ENCODE results near the gene FREM1. TPM values are rescaled to one million over a fixed set of nuclear protein-coding genes. Genes with fewer than 3 reads are reported as not detected.
A peak's percentile ranks its signal among the peaks of the same experiment; 100 is the strongest.

FREM1 gene
- total RNA-seq, 3 donors from 2014 or later, result 4.1 to 12.2 (median 4.3) TPM

DNA sequence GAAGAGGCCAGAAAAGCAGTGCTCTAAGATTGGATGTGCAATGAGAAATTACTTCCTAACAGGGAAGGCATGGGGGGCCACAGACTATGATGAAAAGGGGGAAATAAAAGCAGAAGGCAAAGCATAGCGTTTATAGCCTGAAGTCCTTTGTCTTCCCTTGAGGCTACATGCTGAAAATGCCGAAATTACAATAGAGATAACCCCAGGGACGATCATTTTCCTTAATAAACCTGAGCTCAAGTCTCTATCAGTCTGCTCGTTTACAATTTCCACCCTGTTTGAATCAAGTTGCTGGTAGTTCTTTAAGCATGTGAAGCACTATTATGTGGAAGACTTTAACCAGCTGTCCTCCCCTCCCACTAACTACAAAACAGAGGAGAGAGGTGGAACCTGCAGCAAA, 60.4 kb downstream of the FREM1 start:
- no peaks in the 10 kb centered on the region for H3K4me1 ChIP-seq
- H3K4me3 ChIP-seq, result no peak overlapping the region
- TF ChIP-seq POLR2AphosphoS5 (IDR thresholded peaks at IDR 0.05) (no peak), POLR2A (IDR thresholded peaks at IDR 0.05) (no peak), CTCF (IDR thresholded peaks at IDR 0.05) (no peak)
- no peaks in the 10 kb centered on the region for H3K9me3 ChIP-seq
- DNase-seq (ENCODE audit: low spot score in 2 of 2), result no peak
- H3K36me3 ChIP-seq, result no peaks in the 10 kb centered on the region
- intact Hi-C loops (cut with DNase I; ENCODE audit: low total_unique reads), result no loop called here
- no peak overlapping the region for H3K27ac ChIP-seq
- H3K27me3 ChIP-seq, result no peaks in the 10 kb centered on the region

GRCh38 chr9:14849296-14849695, 60.9 kb downstream of the FREM1 start:
- Histone ChIP-seq H3K4me1 (no peaks in the 10 kb centered on the region), H3K27me3 (no peaks in the 10 kb centered on the region), H3K9me3 (no peaks in the 10 kb centered on the region), H3K36me3 (no peaks in the 10 kb centered on the region), H3K4me3 (no peak overlapping the region), H3K27ac (no peak overlapping the region)
- no peak for TF ChIP-seq POLR2A (IDR thresholded peaks at IDR 0.05)
- no peak for TF ChIP-seq POLR2AphosphoS5 (IDR thresholded peaks at IDR 0.05)
- no peak for TF ChIP-seq CTCF (IDR thresholded peaks at IDR 0.05)
- intact Hi-C loops (cut with DNase I; ENCODE audit: low total_unique reads), result no loop called here
- DNase-seq (ENCODE audit: low spot score in 2 of 2), result no peak

- H3K36me3 ChIP-seq, result no peaks in the 10 kb centered on the region
- H3K4me1 ChIP-seq, result no peaks in the 10 kb centered on the region
- no peaks in the 10 kb centered on the region for H3K27me3 ChIP-seq
- TF ChIP-seq POLR2A (IDR thresholded peaks at IDR 0.05) (no peak), CTCF (IDR thresholded peaks at IDR 0.05) (peak in 1 of 3 donors; percentile 28)
- no peaks in the 10 kb centered on the region for H3K9me3 ChIP-seq
- intact Hi-C loops (cut with DNase I; ENCODE audit: low total_unique reads), result no loop called here
- no peak overlapping the region for H3K4me3 ChIP-seq
- H3K27ac ChIP-seq, result no peak overlapping the region
- no peak for DNase-seq (ENCODE audit: low spot score in 2 of 2)
Observed at GRCh38 chr9:14846871-14847311, 63.3 kb downstream of the FREM1 start.

DNA sequence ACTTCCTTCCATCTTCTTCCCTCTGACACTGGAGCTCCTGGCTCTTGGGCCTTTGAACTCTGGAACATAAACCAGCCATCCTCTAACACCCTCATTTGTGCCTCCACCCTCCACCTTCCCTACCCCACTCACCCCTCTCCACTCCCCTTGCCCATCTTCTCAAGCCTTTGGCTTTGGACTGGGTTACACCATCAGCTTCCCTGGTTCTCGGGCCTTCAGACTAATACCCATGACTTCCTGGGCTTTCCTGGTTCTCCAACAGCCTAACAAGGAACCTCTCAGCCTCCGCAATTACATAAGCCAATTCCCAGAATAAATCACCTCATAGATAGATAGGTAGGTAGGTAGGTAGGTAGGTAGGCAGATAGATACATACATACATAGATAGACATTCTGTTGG, 67.1 kb downstream of the FREM1 start:
- H3K9me3 ChIP-seq, result no peaks in the 10 kb centered on the region
- H3K27me3 ChIP-seq, result no peaks in the 10 kb centered on the region
- H3K27ac ChIP-seq, result no peak overlapping the region
- TF ChIP-seq POLR2A (IDR thresholded peaks at IDR 0.05), result no peak
- no peak for TF ChIP-seq POLR2AphosphoS5 (IDR thresholded peaks at IDR 0.05)
- no peak for TF ChIP-seq CTCF (IDR thresholded peaks at IDR 0.05)
- no peak overlapping the region for H3K4me3 ChIP-seq
- H3K4me1 ChIP-seq, result no peaks in the 10 kb centered on the region
- intact Hi-C loops (cut with DNase I; ENCODE audit: low total_unique reads), result no loop called here
- DNase-seq (ENCODE audit: low spot score in 2 of 2), result no peak
- H3K36me3 ChIP-seq, result no peaks in the 10 kb centered on the region

DNA sequence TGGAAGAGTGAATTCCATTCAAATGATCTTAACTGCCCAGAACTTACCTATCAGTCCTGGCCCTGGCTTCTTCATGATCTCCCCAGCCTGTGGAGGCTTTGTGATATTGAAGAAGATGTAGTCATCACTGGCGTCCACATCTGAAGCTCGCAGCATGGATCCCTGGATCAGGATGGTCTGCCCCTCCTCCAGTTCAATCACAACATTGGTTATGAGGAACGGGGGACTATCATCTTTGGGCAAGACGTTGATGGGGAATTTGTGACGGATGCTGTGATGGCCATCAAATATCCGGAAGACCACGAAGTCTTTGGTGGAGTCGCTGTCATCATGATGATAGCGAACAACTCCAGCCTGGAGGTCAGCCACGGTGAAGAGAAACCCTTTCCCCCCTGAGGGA, 68.0 kb downstream of the FREM1 start:
- Histone ChIP-seq H3K36me3 (no peaks in the 10 kb centered on the region), H3K27ac (no peak overlapping the region), H3K4me1 (no peaks in the 10 kb centered on the region), H3K9me3 (no peaks in the 10 kb centered on the region), H3K27me3 (no peaks in the 10 kb centered on the region), H3K4me3 (no peak overlapping the region)
- intact Hi-C loops (cut with DNase I; ENCODE audit: low total_unique reads), result no loop called here
- no peak for DNase-seq (ENCODE audit: low spot score in 2 of 2)
- no peak for TF ChIP-seq POLR2A (IDR thresholded peaks at IDR 0.05)
- TF ChIP-seq CTCF (IDR thresholded peaks at IDR 0.05), result no peak
- no peak for TF ChIP-seq POLR2AphosphoS5 (IDR thresholded peaks at IDR 0.05)

Data from breast epithelium (tissue), 4 donors.